ENCODE measurements around the gene CRNKL1.
"Not testable (repeated sequence)": the region's sequence is repeated elsewhere in the genome, so short reads cannot be mapped to it uniquely, and the experiment has no call there.

Gene CRNKL1

GRCh38 chr20:20020908-20021307 lies 31.4 kb downstream of the CRNKL1 start:
- no peaks in the 10 kb centered on the region for H3K27me3 ChIP-seq (ENCODE audit: low read depth, low read length)
- no peak overlapping the region for H3K4me3 ChIP-seq (ENCODE audit: low read depth in 1 of 2, low read length in 2 of 2)
- no peak overlapping the region for H3K27ac ChIP-seq (ENCODE audit: low read length)
- no peaks in the 10 kb centered on the region for H3K9me3 ChIP-seq (ENCODE audit: control insufficient read depth in 1 of 2, low read length in 2 of 2)
- peaks cover 13 to 31% of the 10 kb centered on the region in 2 donors for H3K4me1 ChIP-seq (ENCODE audit: control insufficient read depth in 1 of 2, insufficient read depth in 2 of 2, low read length in 2 of 2)
- H3K36me3 ChIP-seq (ENCODE audit: control insufficient read depth in 1 of 2, insufficient read depth in 2 of 2, low read length in 2 of 2) = peaks cover 5 to 8% of the 10 kb centered on the region in 2 donors

GRCh38 chr20:20019123-20019522 lies 33.1 kb downstream of the CRNKL1 start:
- H3K27ac ChIP-seq (ENCODE audit: low read length) = no peak overlapping the region
- H3K9me3 ChIP-seq (ENCODE audit: control insufficient read depth in 1 of 2, low read length in 2 of 2) = no peaks in the 10 kb centered on the region
- no peaks in the 10 kb centered on the region for H3K27me3 ChIP-seq (ENCODE audit: low read depth, low read length)
- peaks cover 13 to 31% of the 10 kb centered on the region in 2 donors for H3K4me1 ChIP-seq (ENCODE audit: control insufficient read depth in 1 of 2, insufficient read depth in 2 of 2, low read length in 2 of 2)
- H3K4me3 ChIP-seq (ENCODE audit: low read depth in 1 of 2, low read length in 2 of 2) = no peak overlapping the region
- peaks cover 4 to 5% of the 10 kb centered on the region in 2 donors for H3K36me3 ChIP-seq (ENCODE audit: control insufficient read depth in 1 of 2, insufficient read depth in 2 of 2, low read length in 2 of 2)

- H3K9me3 ChIP-seq (ENCODE audit: control insufficient read depth in 1 of 2, low read length in 2 of 2) = no peaks in the 10 kb centered on the region
- H3K27ac ChIP-seq (ENCODE audit: low read length) = peak overlapping the region; percentile 36
- H3K4me1 ChIP-seq (ENCODE audit: control insufficient read depth in 1 of 2, insufficient read depth in 2 of 2, low read length in 2 of 2) = peaks cover 13 to 31% of the 10 kb centered on the region in 2 donors
- no peaks in the 10 kb centered on the region for H3K27me3 ChIP-seq (ENCODE audit: low read depth, low read length)
- H3K36me3 ChIP-seq (ENCODE audit: control insufficient read depth in 1 of 2, insufficient read depth in 2 of 2, low read length in 2 of 2) = peaks cover 3 to 5% of the 10 kb centered on the region in 2 donors
- peak overlapping the region; percentile 87 to 99 for H3K4me3 ChIP-seq (ENCODE audit: low read depth in 1 of 2, low read length in 2 of 2)
These were observed 33.9 kb downstream of the CRNKL1 start for GRCh38 chr20:20018366-20018765.

- Histone ChIP-seq H3K4me1 (ENCODE audit: control insufficient read depth in 1 of 2, insufficient read depth in 2 of 2, low read length in 2 of 2) (peaks cover 13 to 31% of the 10 kb centered on the region in 2 donors), H3K36me3 (ENCODE audit: control insufficient read depth in 1 of 2, insufficient read depth in 2 of 2, low read length in 2 of 2) (peaks cover 3 to 4% of the 10 kb centered on the region in 2 donors), H3K9me3 (ENCODE audit: control insufficient read depth in 1 of 2, low read length in 2 of 2) (no peaks in the 10 kb centered on the region), H3K27me3 (ENCODE audit: low read depth, low read length) (no peaks in the 10 kb centered on the region), H3K4me3 (ENCODE audit: low read depth in 1 of 2, low read length in 2 of 2) (peak overlapping the region; percentile 87 to 99), H3K27ac (ENCODE audit: low read length) (peak overlapping the region; percentile 36)
These were observed 34.5 kb downstream of the CRNKL1 start for GRCh38 chr20:20017844-20018185.

GRCh38 chr20:20017001-20017843 lies 35.0 kb downstream of the CRNKL1 start, which contains the start of gene NAA20:
NAA20 (plus strand) TSS chr20:20017362; CDS start chr20:20017397, 35 bp downstream.
- Histone ChIP-seq H3K27me3 (ENCODE audit: low read depth, low read length) (no peaks in the 10 kb centered on the region), H3K9me3 (ENCODE audit: control insufficient read depth in 1 of 2, low read length in 2 of 2) (no peaks in the 10 kb centered on the region), H3K27ac (ENCODE audit: low read length) (peak within 1 kb of the TSS; percentile 36), H3K36me3 (ENCODE audit: control insufficient read depth in 1 of 2, insufficient read depth in 2 of 2, low read length in 2 of 2) (no peaks in the 10 kb centered on the region), H3K4me1 (ENCODE audit: control insufficient read depth in 1 of 2, insufficient read depth in 2 of 2, low read length in 2 of 2) (peaks cover 13 to 31% of the 10 kb centered on the region in 2 donors), H3K4me3 (ENCODE audit: low read depth in 1 of 2, low read length in 2 of 2) (peak within 1 kb of the TSS; percentile 87 to 99)

GRCh38 chr20:20014659-20015058 lies 37.6 kb downstream of the CRNKL1 start:
- H3K4me3 ChIP-seq (ENCODE audit: low read depth in 1 of 2, low read length in 2 of 2) = no peak overlapping the region
- no peaks in the 10 kb centered on the region for H3K27me3 ChIP-seq (ENCODE audit: low read depth, low read length)
- no peak overlapping the region for H3K27ac ChIP-seq (ENCODE audit: low read length)
- H3K4me1 ChIP-seq (ENCODE audit: control insufficient read depth in 1 of 2, insufficient read depth in 2 of 2, low read length in 2 of 2) = peaks cover 13 to 35% of the 10 kb centered on the region in 2 donors
- H3K36me3 ChIP-seq (ENCODE audit: control insufficient read depth in 1 of 2, insufficient read depth in 2 of 2, low read length in 2 of 2) = no peaks in the 10 kb centered on the region
- no peaks in the 10 kb centered on the region for H3K9me3 ChIP-seq (ENCODE audit: control insufficient read depth in 1 of 2, low read length in 2 of 2)

GRCh38 chr20:20012541-20012940 lies 39.7 kb downstream of the CRNKL1 start:
- Histone ChIP-seq H3K4me1 (ENCODE audit: control insufficient read depth in 1 of 2, insufficient read depth in 2 of 2, low read length in 2 of 2) (peaks cover 0 to 17% of the 10 kb centered on the region in 2 donors), H3K4me3 (ENCODE audit: low read depth in 1 of 2, low read length in 2 of 2) (no peak overlapping the region), H3K27me3 (ENCODE audit: low read depth, low read length) (no peaks in the 10 kb centered on the region), H3K27ac (ENCODE audit: low read length) (no peak overlapping the region), H3K36me3 (ENCODE audit: control insufficient read depth in 1 of 2, insufficient read depth in 2 of 2, low read length in 2 of 2) (no peaks in the 10 kb centered on the region), H3K9me3 (ENCODE audit: control insufficient read depth in 1 of 2, low read length in 2 of 2) (no peaks in the 10 kb centered on the region)

GRCh38 chr20:20010639-20011500 lies 41.4 kb downstream of the CRNKL1 start:
- no peak overlapping the region for H3K27ac ChIP-seq (ENCODE audit: low read length)
- no peaks in the 10 kb centered on the region for H3K36me3 ChIP-seq (ENCODE audit: control insufficient read depth in 1 of 2, insufficient read depth in 2 of 2, low read length in 2 of 2)
- peak overlapping the region in 1 of 2 donors; percentile 11 for H3K4me3 ChIP-seq (ENCODE audit: low read depth in 1 of 2, low read length in 2 of 2)

GRCh38 chr20:20009784-20010253 lies 42.4 kb downstream of the CRNKL1 start:
- Histone ChIP-seq H3K27ac (ENCODE audit: low read length) (no peak overlapping the region), H3K4me3 (ENCODE audit: low read depth in 1 of 2, low read length in 2 of 2) (no peak overlapping the region), H3K36me3 (ENCODE audit: control insufficient read depth in 1 of 2, insufficient read depth in 2 of 2, low read length in 2 of 2) (no peaks in the 10 kb centered on the region), H3K27me3 (ENCODE audit: low read depth, low read length) (no peaks in the 10 kb centered on the region), H3K4me1 (ENCODE audit: control insufficient read depth in 1 of 2, insufficient read depth in 2 of 2, low read length in 2 of 2) (peaks cover 0 to 17% of the 10 kb centered on the region in 2 donors), H3K9me3 (ENCODE audit: control insufficient read depth in 1 of 2, low read length in 2 of 2) (no peaks in the 10 kb centered on the region)

More at GRCh38 chr20:20010639-20011500, 41.4 kb downstream of the CRNKL1 start:
- Histone ChIP-seq H3K27me3 (ENCODE audit: low read depth, low read length) (no peaks in the 10 kb centered on the region), H3K9me3 (ENCODE audit: control insufficient read depth in 1 of 2, low read length in 2 of 2) (no peaks in the 10 kb centered on the region), H3K4me1 (ENCODE audit: control insufficient read depth in 1 of 2, insufficient read depth in 2 of 2, low read length in 2 of 2) (peaks cover 0 to 17% of the 10 kb centered on the region in 2 donors)

GRCh38 chr20:20005342-20005741 lies 46.9 kb downstream of the CRNKL1 start:
- H3K4me3 ChIP-seq (ENCODE audit: low read depth in 1 of 2, low read length in 2 of 2) = no peak overlapping the region
- H3K36me3 ChIP-seq (ENCODE audit: control insufficient read depth in 1 of 2, insufficient read depth in 2 of 2, low read length in 2 of 2) = peaks cover 8 to 11% of the 10 kb centered on the region in 2 donors
- H3K4me1 ChIP-seq (ENCODE audit: control insufficient read depth in 1 of 2, insufficient read depth in 2 of 2, low read length in 2 of 2) = peaks cover 4 to 12% of the 10 kb centered on the region in 2 donors
- H3K9me3 ChIP-seq (ENCODE audit: control insufficient read depth in 1 of 2, low read length in 2 of 2) = no peaks in the 10 kb centered on the region
- H3K27ac ChIP-seq (ENCODE audit: low read length) = no peak overlapping the region
- no peaks in the 10 kb centered on the region for H3K27me3 ChIP-seq (ENCODE audit: low read depth, low read length)

- peak overlapping the region; percentile 76 for H3K27ac ChIP-seq (ENCODE audit: low read length)
- not testable (repeated sequence) for H3K9me3 ChIP-seq (ENCODE audit: control insufficient read depth in 1 of 2, low read length in 2 of 2); H3K27me3 ChIP-seq (ENCODE audit: low read depth, low read length)
- peaks cover 4 to 16% of the 10 kb centered on the region in 2 donors for H3K4me1 ChIP-seq (ENCODE audit: control insufficient read depth in 1 of 2, insufficient read depth in 2 of 2, low read length in 2 of 2)
- peak overlapping the region; percentile 12 to 32 for H3K4me3 ChIP-seq (ENCODE audit: low read depth in 1 of 2, low read length in 2 of 2)
- H3K36me3 ChIP-seq (ENCODE audit: control insufficient read depth in 1 of 2, insufficient read depth in 2 of 2, low read length in 2 of 2) = peaks cover 20 to 22% of the 10 kb centered on the region in 2 donors
These were observed 48.3 kb downstream of the CRNKL1 start for GRCh38 chr20:20003955-20004322.
